Common myeloid progenitor, CD34-positive (primary cell): Measurements from ENCODE around the gene PLCH1. TPM values are rescaled to one million over a fixed set of nuclear protein-coding genes. Genes with fewer than 3 reads are reported as not detected.

ENCODE experiments used
- CTCF ChIA-PET: fragments of 350-600 bp; sonication (Branson Sonifier 250); formaldehyde crosslinking; loops from one replicate; lab custom pipeline; 2021; ENCODE audit warnings: antibody characterized with exemption; lab: Charles Lee
- POLR2A ChIA-PET: fragments of 350-600 bp; sonication (Branson Sonifier 250); formaldehyde crosslinking; loops from one replicate; lab custom pipeline; 2021; ENCODE audit warnings: antibody characterized with exemption; lab: Charles Lee
- DNase-seq, 3 donors: peaks; one replicate each; pipeline versions ENCODE4 v3.0.0 to v3.0.0-alpha.2; 2013
- H3K27ac ChIP-seq, 2 experiments: 1 replicate in 1 of 2; 2 replicates in 1 of 2; pipeline ENCODE4 v1.7.0; 2013; ENCODE audit warnings: inconsistent platforms in 2 of 2, low read length in 2 of 2, mild to moderate bottlenecking in 2 of 2, low read depth in 1 of 2, moderate library complexity in 1 of 2; ENCODE audit not compliant: severe bottlenecking in 2 of 2, insufficient read depth in 1 of 2, poor library complexity in 1 of 2
- H3K27me3 ChIP-seq, 5 experiments: replicated peaks in 2 of 5; 1 replicate in 3 of 5; 2 replicates in 2 of 5; pipeline versions ENCODE4 v1.6.1 to v1.7.0; 2013; ENCODE audit warnings: low read length in 4 of 5, mild to moderate bottlenecking in 2 of 5, moderate library complexity in 2 of 5, inconsistent platforms in 1 of 5; ENCODE audit not compliant: insufficient read depth in 5 of 5, control insufficient read depth in 4 of 5
- H3K36me3 ChIP-seq, 4 experiments: 1 replicate in 2 of 4; 2 replicates in 2 of 4; pipeline versions ENCODE4 v1.6.1 to v1.7.0; 2013; ENCODE audit warnings: low read length in 3 of 4, control low read depth in 1 of 4, mild to moderate bottlenecking in 1 of 4; ENCODE audit not compliant: control insufficient read depth in 4 of 4, insufficient read depth in 4 of 4
- H3K4me1 ChIP-seq, 4 experiments: 1 replicate in 3 of 4; 2 replicates in 1 of 4; pipeline versions ENCODE4 v1.6.1 to v1.7.1; 2013; ENCODE audit warnings: low read length in 3 of 4, mild to moderate bottlenecking in 3 of 4, control low read depth in 1 of 4, inconsistent platforms in 1 of 4, moderate library complexity in 1 of 4; ENCODE audit not compliant: control insufficient read depth in 4 of 4, insufficient read depth in 4 of 4; ENCODE audit errors: control extremely low read depth in 1 of 4
- H3K4me3 ChIP-seq, 7 experiments: 1 replicate in 4 of 7; 2 replicates in 3 of 7; pipeline versions ENCODE4 v1.5.1 to v1.7.0; 2013; ENCODE audit warnings: mild to moderate bottlenecking in 7 of 7, low read length in 6 of 7, moderate library complexity in 6 of 7, inconsistent platforms in 2 of 7, low read depth in 2 of 7, control low read depth in 1 of 7; ENCODE audit not compliant: insufficient read depth in 4 of 7, control insufficient read depth in 1 of 7; ENCODE audit errors: extremely low read depth in 1 of 7
- H3K9me3 ChIP-seq, 5 experiments: 1 replicate in 4 of 5; 2 replicates in 1 of 5; pipeline versions ENCODE4 v1.6.1 to v1.7.1; 2013; ENCODE audit warnings: low read length in 4 of 5, mild to moderate bottlenecking in 2 of 5, inconsistent platforms in 1 of 5, low read depth in 1 of 5, moderate library complexity in 1 of 5; ENCODE audit not compliant: control insufficient read depth in 4 of 5, insufficient read depth in 2 of 5; ENCODE audit errors: control extremely low read depth in 1 of 5
- WGBS: methylation state at CpG from one replicate; pipeline ENCODE4 v1.1.5; 2013; ENCODE audit not compliant: insufficient coverage; 5-methylcytosine and 5-hydroxymethylcytosine counted together
- polyA plus RNA-seq: library from polyadenylated mRNA; unstranded; fragments of 120-200 nt; gene quantifications from one replicate; pipeline ENCODE4 v1.2.1, GENCODE V29; 2013

Gene PLCH1
- polyA plus RNA-seq, result 0.50 TPM

- Histone ChIP-seq H3K9me3 (no peaks in the 10 kb centered on the region), H3K27me3 (peaks cover 2 to 66% (median 24%) of the 10 kb centered on the region in 5 experiments), H3K27ac (no peak within 1 kb of the TSS), H3K36me3 (no peaks in the 10 kb centered on the region), H3K4me1 (peaks cover 2 to 25% (median 21%) of the 10 kb centered on the region in 4 experiments), H3K4me3 (peak within 1 kb of the TSS; percentile 48 to 84 (median 78))
- WGBS, result 0% methylated on average over 27 of the region's 33 CpGs
- CTCF ChIA-PET, result no interaction called here
- peak; percentile 79 to 93 (median 91) for DNase-seq
- POLR2A ChIA-PET, result no interaction called here
Observed at GRCh38 chr3:155744626-155745324, at the start of gene PLCH1. PLCH1 (minus strand) TSS chr3:155745071; CDS start chr3:155704224, 40,847 bp downstream.

GRCh38 chr3:155792532-155792931 is 47.7 kb upstream of the PLCH1 start:
- POLR2A ChIA-PET, result no interaction called here
- peaks cover 0 to 3% (median 0%) of the 10 kb centered on the region in 4 experiments for H3K4me1 ChIP-seq
- CTCF ChIA-PET, result interaction anchor here (3.4 kb wide), 1 partner anchor 14 kb away, joined by 17 read pairs; the partner anchor contains the start of gene C3orf33
- H3K27me3 ChIP-seq, result no peaks in the 10 kb centered on the region
- peaks cover 0 to 8% (median 5%) of the 10 kb centered on the region in 5 experiments for H3K9me3 ChIP-seq
- no peak overlapping the region for H3K4me3 ChIP-seq
- H3K36me3 ChIP-seq, result peaks cover 0 to 26% (median 8%) of the 10 kb centered on the region in 4 experiments
- no CpG with 5 or more reads among the region's 1 CpG for WGBS
- DNase-seq, result no peak
- H3K27ac ChIP-seq, result no peak overlapping the region

- POLR2A ChIA-PET, result interaction anchor here (0.9 kb wide), 1 partner anchor 14 kb away, joined by 3 read pairs; no protein-coding TSS in a partner anchor
- peak in 2 of 3 donors; percentile 43 to 52 for DNase-seq
- Histone ChIP-seq H3K4me1 (peaks cover 0 to 3% (median 0%) of the 10 kb centered on the region in 4 experiments), H3K9me3 (peaks cover 0 to 5% (median 4%) of the 10 kb centered on the region in 5 experiments), H3K4me3 (no peak overlapping the region), H3K36me3 (peaks cover 0 to 17% (median 8%) of the 10 kb centered on the region in 4 experiments), H3K27me3 (no peaks in the 10 kb centered on the region), H3K27ac (no peak overlapping the region)
- CTCF ChIA-PET, result interaction anchor here (3.4 kb wide), 1 partner anchor 15 kb away, joined by 17 read pairs; the partner anchor contains the start of gene C3orf33
- no CpG with 5 or more reads among the region's 2 CpGs for WGBS
Observed at GRCh38 chr3:155791190-155791589, 46.3 kb upstream of the PLCH1 start.

GRCh38 chr3:155790272-155790925 is 45.5 kb upstream of the PLCH1 start:
- peak in 1 of 3 donors; percentile 31 for DNase-seq
- H3K36me3 ChIP-seq, result peaks cover 0 to 17% (median 8%) of the 10 kb centered on the region in 4 experiments
- 6% methylated on average over 2 of the region's 4 CpGs for WGBS
- H3K27ac ChIP-seq, result no peak overlapping the region
- no peak overlapping the region for H3K4me3 ChIP-seq
- peaks cover 0 to 5% (median 4%) of the 10 kb centered on the region in 5 experiments for H3K9me3 ChIP-seq
- no peaks in the 10 kb centered on the region for H3K27me3 ChIP-seq
- CTCF ChIA-PET, result interaction anchor here (3.4 kb wide), 1 partner anchor 16 kb away, joined by 17 read pairs; the partner anchor contains the start of gene C3orf33
- peaks cover 0 to 3% (median 0%) of the 10 kb centered on the region in 4 experiments for H3K4me1 ChIP-seq
- POLR2A ChIA-PET, result interaction anchor here (0.9 kb wide), 1 partner anchor 15 kb away, joined by 3 read pairs; no protein-coding TSS in a partner anchor

GRCh38 chr3:155785662-155786295 is 40.9 kb upstream of the PLCH1 start:
- POLR2A ChIA-PET, result no interaction called here

GRCh38 chr3:155782390-155782953 is 37.6 kb upstream of the PLCH1 start:
- WGBS, result no CpG with 5 or more reads among the region's 1 CpG
- POLR2A ChIA-PET, result no interaction called here
- no peaks in the 10 kb centered on the region for H3K4me1 ChIP-seq
- H3K36me3 ChIP-seq, result peaks cover 3 to 32% (median 5%) of the 10 kb centered on the region in 4 experiments
- no peak overlapping the region for H3K4me3 ChIP-seq
- H3K27me3 ChIP-seq, result no peaks in the 10 kb centered on the region
- peaks cover 1 to 21% (median 6%) of the 10 kb centered on the region in 5 experiments for H3K9me3 ChIP-seq
- peak in 2 of 3 donors; percentile 23 to 39 for DNase-seq
- CTCF ChIA-PET, result interaction anchor here (0.6 to 1.0 kb wide), 2 partner anchors 13 to 1949 kb away, joined by 3 to 4 read pairs; no protein-coding TSS in a partner anchor
- no peak overlapping the region for H3K27ac ChIP-seq

More at GRCh38 chr3:155785662-155786295, 40.9 kb upstream of the PLCH1 start:
- no peak for DNase-seq
- Histone ChIP-seq H3K27me3 (no peaks in the 10 kb centered on the region), H3K9me3 (peaks cover 0 to 17% (median 6%) of the 10 kb centered on the region in 5 experiments), H3K4me1 (peaks cover 0 to 2% (median 0%) of the 10 kb centered on the region in 4 experiments), H3K36me3 (peaks cover 0 to 17% (median 5%) of the 10 kb centered on the region in 4 experiments), H3K27ac (no peak overlapping the region), H3K4me3 (no peak overlapping the region)
- CTCF ChIA-PET, result interaction anchor here (0.7 to 1.0 kb wide), 2 partner anchors 20 to 30 kb away, joined by 3 to 4 read pairs; partner anchors contain the start of gene C3orf33
